HL-60/S4 (cell line): ENCODE results near the gene CCHCR1.

Experiments
- in situ Hi-C: fragments of 300-500 bp; cut with MboI; formaldehyde crosslinking; loops from 2 replicates; pipeline ENCODE4 v1.14.3; 2022; ENCODE audit warnings: low sequenced_read_pairs

The CCHCR1 gene

GRCh38 chr6:31111712-31112111 lies 45.9 kb downstream of the CCHCR1 start:
- in situ Hi-C loops, result no loop called here

DNA sequence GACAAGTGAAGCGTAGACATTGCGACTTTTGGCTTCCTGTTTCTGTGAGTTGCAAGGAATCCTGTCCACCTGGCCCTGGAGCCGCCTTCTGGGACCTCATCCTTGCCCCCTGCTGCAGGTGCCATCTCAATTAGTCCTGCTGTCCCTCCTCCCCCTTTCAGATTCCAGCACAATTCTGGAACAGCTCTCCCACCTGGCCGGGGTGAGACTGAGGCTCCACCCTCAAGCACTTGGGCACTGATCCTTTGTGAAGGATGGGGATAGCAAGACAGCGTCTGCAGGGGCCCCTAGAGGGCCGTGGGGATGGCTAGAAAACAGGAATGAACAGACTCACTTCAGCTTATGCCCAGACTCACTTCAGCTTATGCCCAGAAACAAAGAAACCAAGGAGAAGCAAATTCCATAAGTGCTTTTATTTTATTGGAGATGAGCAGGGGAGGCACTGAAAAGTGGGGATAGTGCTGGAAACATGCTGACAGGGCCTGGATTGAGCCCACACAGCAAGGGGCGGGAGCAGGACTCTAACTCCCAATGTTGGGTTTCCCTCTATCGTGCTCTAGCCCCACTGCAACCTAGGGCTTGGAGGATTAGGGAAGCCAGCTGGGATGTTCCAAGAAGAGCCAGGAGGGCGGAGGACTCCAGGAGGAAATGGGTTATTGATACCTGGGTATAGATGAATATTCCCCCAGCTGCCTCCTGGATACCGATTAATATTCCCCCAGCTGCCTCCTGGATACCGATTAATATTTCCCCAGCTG lies 46.6 kb downstream of the CCHCR1 start:
- in situ Hi-C loops, result no loop called here

DNA sequence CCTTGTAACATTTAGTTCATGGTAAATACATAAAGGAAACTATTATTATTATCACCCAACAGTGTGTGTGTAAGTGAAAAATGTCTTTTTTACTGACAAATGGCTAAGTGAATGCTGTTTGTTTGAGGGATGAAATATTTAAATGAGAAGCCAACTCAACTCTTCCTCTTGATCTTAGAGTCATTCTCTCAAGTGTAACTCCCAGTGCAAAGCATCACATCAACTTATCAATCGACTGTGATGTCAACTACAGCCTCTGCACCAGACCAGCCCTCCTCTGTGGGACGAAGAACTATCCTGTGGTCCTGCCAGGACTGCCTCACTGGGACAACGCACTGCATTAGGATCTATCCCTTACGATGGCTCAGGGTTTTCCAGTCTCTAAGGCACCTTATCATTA lies 50.5 kb downstream of the CCHCR1 start:
- in situ Hi-C loops, result no loop called here

DNA sequence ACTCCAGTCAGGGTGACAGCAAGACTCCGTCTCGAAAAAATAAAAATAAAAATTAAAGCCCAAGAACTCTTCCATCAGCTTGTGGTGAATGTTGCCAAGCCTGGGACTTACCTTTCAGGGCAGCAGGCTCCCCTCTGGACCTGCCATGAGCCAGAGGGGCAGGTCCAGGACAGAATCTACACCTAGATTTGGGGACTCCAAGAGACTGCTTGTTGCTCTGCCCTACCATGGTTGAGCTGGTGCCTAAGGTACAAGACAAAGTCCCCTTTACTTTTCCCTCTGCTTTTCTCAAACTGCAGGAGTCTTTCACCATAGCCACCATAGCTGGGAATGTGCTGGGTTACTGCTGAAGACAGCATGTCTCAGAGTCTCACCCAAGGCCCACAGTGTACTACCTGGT lies 54.5 kb downstream of the CCHCR1 start:
- in situ Hi-C loops, result no loop called here

GRCh38 chr6:31098449-31098938 lies 59.1 kb downstream of the CCHCR1 start:
- in situ Hi-C loops, result loop anchor here (25.0 kb wide), 1 partner anchor 186 kb away; the partner anchor contains the start of genes GTF2H4 and VARS2

- in situ Hi-C loops, result loop anchor here (25.0 kb wide), 1 partner anchor 184 kb away; the partner anchor contains the start of genes GTF2H4 and VARS2
Observed at GRCh38 chr6:31096656-31097055, 60.9 kb downstream of the CCHCR1 start.

DNA sequence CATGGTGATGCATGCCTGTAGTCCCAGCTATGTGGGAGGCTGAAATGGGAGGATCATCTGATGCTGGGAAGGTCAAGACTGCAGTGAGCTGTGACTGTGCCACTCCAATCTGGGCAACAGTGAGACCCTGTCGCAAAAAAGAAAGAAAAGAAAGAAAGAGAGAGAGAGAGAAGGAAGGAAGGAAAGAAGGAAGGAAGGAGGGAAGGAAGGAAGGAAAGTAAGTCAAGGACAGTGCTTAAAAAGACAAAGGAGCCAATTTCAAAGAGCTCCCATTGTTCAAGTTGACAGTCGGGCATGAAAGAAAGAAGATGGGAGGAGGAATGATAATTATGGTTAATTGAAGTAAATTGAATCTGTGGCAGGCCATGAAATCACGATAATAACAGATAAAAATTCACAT lies 61.4 kb downstream of the CCHCR1 start:
- in situ Hi-C loops, result loop anchor here (25.0 kb wide), 1 partner anchor 184 kb away; the partner anchor contains the start of genes GTF2H4 and VARS2

GRCh38 chr6:31094389-31094881 lies 63.2 kb downstream of the CCHCR1 start:
- in situ Hi-C loops, result loop anchor here (25.0 kb wide), 1 partner anchor 182 kb away; the partner anchor contains the start of genes GTF2H4 and VARS2

- in situ Hi-C loops, result loop anchor here (25.0 kb wide), 1 partner anchor 181 kb away; the partner anchor contains the start of genes GTF2H4 and VARS2
Observed at GRCh38 chr6:31092769-31093505, 64.7 kb downstream of the CCHCR1 start.
